H9 (cell line): ENCODE results near the gene CYP24A1. TPM values are rescaled to one million over a fixed set of nuclear protein-coding genes. Genes with fewer than 3 reads are reported as not detected.

Source experiments
- DNase-seq: peaks from one replicate; pipeline ENCODE4 v3.0.0-alpha.2; 2017
- H2AFZ ChIP-seq: one replicate; pipeline ENCODE4 v1.6.1; 2013; ENCODE audit warnings: mild to moderate bottlenecking, low read length, control low read depth, moderate library complexity
- H2AK5ac ChIP-seq: 2 replicates; pipeline ENCODE4 v1.6.1; 2013; ENCODE audit warnings: low read length, control low read depth, mixed read lengths; ENCODE audit not compliant: insufficient read length
- H2BK120ac ChIP-seq: one replicate; pipeline ENCODE4 v1.6.1; 2013; ENCODE audit warnings: low read depth, mild to moderate bottlenecking, low read length, control low read depth, inconsistent platforms; ENCODE audit not compliant: poor library complexity, severe bottlenecking
- H2BK12ac ChIP-seq: 2 replicates; pipeline ENCODE4 v1.6.1; 2013; ENCODE audit warnings: low read length, control low read depth, mixed read lengths, low read depth; ENCODE audit not compliant: insufficient read length
- H2BK15ac ChIP-seq: 2 replicates; pipeline ENCODE4 v1.6.1; 2013; ENCODE audit warnings: low read depth, low read length, control low read depth
- H2BK20ac ChIP-seq: one replicate; pipeline ENCODE4 v1.6.1; 2013; ENCODE audit warnings: low read depth, mild to moderate bottlenecking, low read length, control low read depth, inconsistent platforms; ENCODE audit not compliant: poor library complexity, severe bottlenecking
- H2BK5ac ChIP-seq: 2 replicates; pipeline ENCODE4 v1.6.1; 2013; ENCODE audit warnings: low read length, control low read depth, mixed read lengths; ENCODE audit not compliant: insufficient read length
- H3K14ac ChIP-seq: 2 replicates; pipeline ENCODE4 v1.6.1; 2013; ENCODE audit warnings: low read length, control low read depth; ENCODE audit not compliant: insufficient read depth
- H3K18ac ChIP-seq: 2 replicates; pipeline ENCODE4 v1.6.1; 2013; ENCODE audit warnings: low read depth, mild to moderate bottlenecking, mixed read lengths, low read length, control low read depth; ENCODE audit not compliant: insufficient read length
- H3K23ac ChIP-seq: 2 replicates; pipeline ENCODE4 v1.6.1; 2013; ENCODE audit warnings: low read length, control low read depth, mixed read lengths, low read depth; ENCODE audit not compliant: insufficient read length
- H3K23me2 ChIP-seq: 2 replicates; pipeline ENCODE4 v1.6.1; 2013; ENCODE audit warnings: low read depth, mild to moderate bottlenecking, mixed read lengths, low read length, control low read depth; ENCODE audit not compliant: insufficient read length, poor library complexity, severe bottlenecking
- H3K27ac ChIP-seq: 2 replicates; pipeline ENCODE4 v1.5.1; 2013; ENCODE audit warnings: low read length, control low read depth, mixed read lengths, low read depth; ENCODE audit not compliant: insufficient read length
- H3K27me3 ChIP-seq: 2 replicates; pipeline ENCODE4 v1.6.1; 2013; ENCODE audit warnings: low read length, control low read depth, inconsistent platforms; ENCODE audit not compliant: insufficient read depth
- H3K4ac ChIP-seq: 2 replicates; pipeline ENCODE4 v1.6.1; 2013; ENCODE audit warnings: low read depth, mild to moderate bottlenecking, control low read depth, inconsistent platforms, low read length, moderate library complexity
- H3K4me1 ChIP-seq: 2 replicates; pipeline ENCODE4 v1.6.1; 2013; ENCODE audit warnings: low read length, control low read depth, inconsistent platforms; ENCODE audit not compliant: insufficient read depth
- H3K4me2 ChIP-seq: 2 replicates; pipeline ENCODE4 v1.6.1; 2013; ENCODE audit warnings: low read length, control low read depth, mixed read lengths; ENCODE audit not compliant: insufficient read length, insufficient read depth
- H3K56ac ChIP-seq: 2 replicates; pipeline ENCODE4 v1.6.1; 2013; ENCODE audit warnings: low read depth, mild to moderate bottlenecking, mixed read lengths, low read length, control low read depth; ENCODE audit not compliant: insufficient read length
- H3K79me1 ChIP-seq: 2 replicates; pipeline ENCODE4 v1.6.1; 2013; ENCODE audit warnings: low read depth, mild to moderate bottlenecking, moderate library complexity, low read length, control low read depth, inconsistent platforms; ENCODE audit not compliant: insufficient read depth, poor library complexity, severe bottlenecking
- H3K79me2 ChIP-seq: 2 replicates; pipeline ENCODE4 v1.6.1; 2013; ENCODE audit warnings: low read length, control low read depth, inconsistent platforms; ENCODE audit not compliant: insufficient read depth
- H3K9ac ChIP-seq: 2 replicates; pipeline ENCODE4 v1.6.1; 2013; ENCODE audit warnings: low read length, control low read depth, mixed read lengths; ENCODE audit not compliant: insufficient read length; ENCODE audit errors: extremely low read depth
- H3K9me3 ChIP-seq: one replicate; pipeline ENCODE4 v1.6.1; 2013; ENCODE audit warnings: low read depth, low read length, inconsistent platforms; ENCODE audit not compliant: control insufficient read depth
- H3T11ph ChIP-seq: one replicate; pipeline ENCODE4 v1.6.1; 2013; ENCODE audit warnings: mild to moderate bottlenecking, low read length, control low read depth, inconsistent platforms
- H4K20me1 ChIP-seq: one replicate; pipeline ENCODE4 v1.6.1; 2013; ENCODE audit not compliant: control insufficient read depth, insufficient read length, insufficient read depth
- H4K5ac ChIP-seq: 2 replicates; pipeline ENCODE4 v1.6.1; 2013; ENCODE audit warnings: low read depth, mild to moderate bottlenecking, mixed read lengths, low read length, control low read depth; ENCODE audit not compliant: insufficient read length
- H4K8ac ChIP-seq: replicated peaks from 2 replicates; pipeline ENCODE4 v1.6.1; 2013; ENCODE audit warnings: low read length, control low read depth, mixed read lengths, low read depth; ENCODE audit not compliant: insufficient read length
- H4K91ac ChIP-seq: 2 replicates; pipeline ENCODE4 v1.6.1; 2013; ENCODE audit warnings: low read depth, mild to moderate bottlenecking, moderate library complexity, mixed read lengths, low read length, control low read depth; ENCODE audit not compliant: insufficient read length
- H3K27ac Mint-ChIP-seq, 3 experiments: 2 replicates in 2 of 3; 3 replicates in 1 of 3; pipeline ENCODE4 v1.8.0; 2020 to 2021; ENCODE audit warnings: mixed read lengths in 3 of 3, mild to moderate bottlenecking in 1 of 3, moderate library complexity in 1 of 3
- H3K27me3 Mint-ChIP-seq: 2 replicates; pipeline ENCODE4 v1.8.0; 2021; ENCODE audit warnings: low read depth, mild to moderate bottlenecking, moderate library complexity, mixed read lengths
- H3K36me3 Mint-ChIP-seq, 3 experiments: 2 replicates in 2 of 3; 3 replicates in 1 of 3; pipeline ENCODE4 v1.8.0; 2020 to 2021; ENCODE audit warnings: low read depth in 3 of 3, mixed read lengths in 3 of 3; ENCODE audit not compliant: insufficient read depth in 1 of 3
- H3K4me1 Mint-ChIP-seq, 2 experiments: 2 replicates each; pipeline ENCODE4 v1.8.0; 2020; ENCODE audit warnings: mixed read lengths in 2 of 2
- H3K4me3 Mint-ChIP-seq, 2 experiments: 2 replicates in 1 of 2; 3 replicates in 1 of 2; pipeline ENCODE4 v1.8.0; 2020 to 2021; ENCODE audit warnings: mild to moderate bottlenecking in 2 of 2, mixed read lengths in 2 of 2, moderate library complexity in 1 of 2
- H3K9me3 Mint-ChIP-seq, 2 experiments: 2 replicates in 1 of 2; 3 replicates in 1 of 2; pipeline ENCODE4 v1.8.0; 2020; ENCODE audit warnings: mild to moderate bottlenecking in 2 of 2, mixed read lengths in 2 of 2, moderate library complexity in 1 of 2
- WGBS: extraction: QIAGEN DNeasy Blood & Tissue Kit; methylation state at CpG from one replicate; pipeline ENCODE4 v1.1.7; 2013; ENCODE audit warnings: missing lambda C conversion rate, low lambda C conversion rate, mixed read lengths; ENCODE audit not compliant: insufficient read length; ENCODE audit errors: extremely low coverage; 5-methylcytosine and 5-hydroxymethylcytosine counted together
- total RNA-seq: library from RNA; stranded (reverse); gene quantifications from 2 replicates; pipeline ENCODE4 v1.2.1, GENCODE V29; 2021
- TF ChIP-seq, protein P1 (sequence below): fragments of 200-600 bp; sonication (generic); conservative IDR thresholded peaks from 3 replicates; pipeline ENCODE4 v1.8.0; 2021; ENCODE audit warnings: antibody characterized with exemption, mild to moderate bottlenecking

CYP24A1 gene
- total RNA-seq, 1 experiment from 2014 or later: not detected

DNA sequence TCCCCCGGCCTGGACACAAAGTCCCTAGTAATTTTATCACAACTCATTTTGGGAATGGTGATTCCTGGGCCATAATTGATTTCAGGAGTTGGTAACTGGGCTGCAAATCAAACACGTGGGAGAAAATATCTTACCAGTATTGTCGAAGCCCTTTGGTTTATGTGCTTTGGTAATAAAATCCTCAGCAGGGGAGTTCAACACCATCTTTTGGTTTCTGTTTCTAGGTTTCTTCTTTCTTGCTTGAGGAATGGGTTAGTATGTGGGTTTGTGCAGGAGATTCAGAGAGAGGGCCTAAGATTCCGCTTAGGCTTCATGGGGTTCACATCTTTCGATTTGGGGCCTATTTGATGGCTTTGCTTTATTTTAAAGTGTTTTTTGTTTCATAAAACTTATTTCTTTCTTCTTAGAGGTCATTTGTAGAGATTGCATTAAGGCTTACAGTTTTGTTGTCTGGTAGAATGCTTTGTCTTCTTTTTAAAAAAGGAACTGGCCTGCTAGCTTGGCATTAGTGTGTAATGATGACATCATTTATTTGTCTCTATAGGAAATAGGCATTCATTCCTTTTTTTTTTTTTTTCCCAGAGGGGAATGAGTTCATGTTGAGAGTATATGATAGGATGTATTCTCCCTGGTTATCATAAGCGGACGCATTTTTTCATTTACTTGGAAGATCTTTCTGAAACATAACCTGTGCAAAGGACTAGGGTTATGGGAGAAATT, 45.8 kb downstream of the CYP24A1 start:
- H2AFZ ChIP-seq: no peak overlapping the region
- H3K4me1 ChIP-seq: peaks cover 5% of the 10 kb centered on the region; the same call in 1 of the 2 replicates
- no peak overlapping the region for H2BK20ac ChIP-seq
- H3K14ac ChIP-seq: no peak overlapping the region
- no peak overlapping the region for H2AK5ac ChIP-seq
- H3K27me3 ChIP-seq: no peaks in the 10 kb centered on the region
- TF ChIP-seq, protein P1, sequence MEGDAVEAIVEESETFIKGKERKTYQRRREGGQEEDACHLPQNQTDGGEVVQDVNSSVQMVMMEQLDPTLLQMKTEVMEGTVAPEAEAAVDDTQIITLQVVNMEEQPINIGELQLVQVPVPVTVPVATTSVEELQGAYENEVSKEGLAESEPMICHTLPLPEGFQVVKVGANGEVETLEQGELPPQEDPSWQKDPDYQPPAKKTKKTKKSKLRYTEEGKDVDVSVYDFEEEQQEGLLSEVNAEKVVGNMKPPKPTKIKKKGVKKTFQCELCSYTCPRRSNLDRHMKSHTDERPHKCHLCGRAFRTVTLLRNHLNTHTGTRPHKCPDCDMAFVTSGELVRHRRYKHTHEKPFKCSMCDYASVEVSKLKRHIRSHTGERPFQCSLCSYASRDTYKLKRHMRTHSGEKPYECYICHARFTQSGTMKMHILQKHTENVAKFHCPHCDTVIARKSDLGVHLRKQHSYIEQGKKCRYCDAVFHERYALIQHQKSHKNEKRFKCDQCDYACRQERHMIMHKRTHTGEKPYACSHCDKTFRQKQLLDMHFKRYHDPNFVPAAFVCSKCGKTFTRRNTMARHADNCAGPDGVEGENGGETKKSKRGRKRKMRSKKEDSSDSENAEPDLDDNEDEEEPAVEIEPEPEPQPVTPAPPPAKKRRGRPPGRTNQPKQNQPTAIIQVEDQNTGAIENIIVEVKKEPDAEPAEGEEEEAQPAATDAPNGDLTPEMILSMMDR: no peak
- Mint-ChIP-seq H3K9me3 (peaks cover 0 to 11% of the 10 kb centered on the region in 2 experiments; a peak in 2 of 5 replicates), H3K4me1 (peaks cover 12 to 19% of the 10 kb centered on the region in 2 experiments), H3K27me3 (no peaks in the 10 kb centered on the region; the same call in 1 of the 2 replicates), H3K4me3 (no peak overlapping the region), H3K36me3 (peaks cover 0 to 5% (median 0%) of the 10 kb centered on the region in 3 experiments; a peak in 1 of 7 replicates), H3K27ac (no peak overlapping the region)
- H4K8ac ChIP-seq: no peak overlapping the region
- no peaks in the 10 kb centered on the region for H3K79me1 ChIP-seq
- no peak overlapping the region for H2BK120ac ChIP-seq
- no peak overlapping the region for H3K23ac ChIP-seq
- no peak overlapping the region for H3K4me2 ChIP-seq
- no peaks in the 10 kb centered on the region for H3K23me2 ChIP-seq
- WGBS: no CpG with 5 or more reads among the region's 7 CpGs
- no peak overlapping the region for H3K4ac ChIP-seq
- no peak overlapping the region for H3K18ac ChIP-seq
- H3K79me2 ChIP-seq: no peaks in the 10 kb centered on the region
- H3K9ac ChIP-seq: no peak overlapping the region
- no peak overlapping the region for H2BK5ac ChIP-seq
- no peaks in the 10 kb centered on the region for H3K9me3 ChIP-seq
- no peak overlapping the region for H2BK12ac ChIP-seq
- H2BK15ac ChIP-seq: no peak overlapping the region
- no peak overlapping the region for H3K56ac ChIP-seq
- H3T11ph ChIP-seq: no peak overlapping the region
- no peak for DNase-seq
- H4K5ac ChIP-seq: no peak overlapping the region
- no peak overlapping the region for H3K27ac ChIP-seq
- no peak overlapping the region for H4K91ac ChIP-seq
- no peaks in the 10 kb centered on the region for H4K20me1 ChIP-seq
